Neutrophil (primary cell): ENCODE data around the gene CPZ.
"Not testable (repeated sequence)": the region's sequence is repeated elsewhere in the genome, so short reads cannot be mapped to it uniquely, and the experiment has no call there.

Experiments used
- H3K27ac ChIP-seq: fragments of 200-600 bp; sonication (generic); 2 replicates; pipeline ENCODE4 v1.5.1; 2016; ENCODE audit warnings: mild to moderate bottlenecking, moderate library complexity
- H3K27me3 ChIP-seq: fragments of 200-600 bp; sonication (generic); 2 replicates; pipeline ENCODE4 v1.6.0; 2016; ENCODE audit warnings: mild to moderate bottlenecking
- H3K36me3 ChIP-seq: fragments of 200-600 bp; sonication (generic); 2 replicates; pipeline ENCODE4 v1.5.1; 2017
- H3K4me1 ChIP-seq, 2 experiments: fragments of 200-600 bp in 1 of 2; sonication (generic) in 1 of 2; 1 replicate in 1 of 2; 2 replicates in 1 of 2; pipeline versions ENCODE4 v1.5.1 to v1.6.1; 2013 to 2016; ENCODE audit warnings: low read depth in 1 of 2, low read length in 1 of 2, mild to moderate bottlenecking in 1 of 2, moderate library complexity in 1 of 2; ENCODE audit not compliant: control insufficient read depth in 1 of 2, insufficient read depth in 1 of 2
- H3K4me3 ChIP-seq, 2 experiments: fragments of 200-600 bp in 1 of 2; sonication (generic) in 1 of 2; 1 replicate in 1 of 2; 2 replicates in 1 of 2; pipeline ENCODE4 v1.5.1; 2013 to 2016; ENCODE audit warnings: low read depth in 1 of 2, low read length in 1 of 2, mild to moderate bottlenecking in 1 of 2, moderate library complexity in 1 of 2
- H3K9me3 ChIP-seq: fragments of 200-600 bp; sonication (generic); 2 replicates; pipeline ENCODE4 v1.5.1; 2016
- CTCF ChIP-seq: fragments of 200-600 bp; sonication (generic); IDR thresholded peaks from 2 replicates; pipeline ENCODE4 v1.5.1; 2016; ENCODE audit warnings: antibody characterized with exemption

CPZ gene

GRCh38 chr4:8575457-8575856, 17.1 kb upstream of the CPZ start:
- H3K27me3 ChIP-seq: peaks cover 36% of the 10 kb centered on the region
- H3K36me3 ChIP-seq: no peaks in the 10 kb centered on the region
- H3K4me1 ChIP-seq: no peaks in the 10 kb centered on the region
- TF ChIP-seq CTCF: no peak
- H3K27ac ChIP-seq: no peak overlapping the region
- H3K4me3 ChIP-seq: no peak overlapping the region
- H3K9me3 ChIP-seq: no peaks in the 10 kb centered on the region

- H3K27me3 ChIP-seq: peaks cover 48% of the 10 kb centered on the region
- not testable (repeated sequence) for H3K36me3 ChIP-seq, H3K9me3 ChIP-seq, H3K27ac ChIP-seq, H3K4me1 ChIP-seq, H3K4me3 ChIP-seq
These were observed 16.0 kb upstream of the CPZ start for GRCh38 chr4:8576591-8576990.

GRCh38 chr4:8577046-8577445, 15.5 kb upstream of the CPZ start:
- Histone ChIP-seq H3K36me3 (no peaks in the 10 kb centered on the region), H3K4me3 (no peak overlapping the region), H3K27ac (no peak overlapping the region), H3K9me3 (no peaks in the 10 kb centered on the region), H3K27me3 (peaks cover 52% of the 10 kb centered on the region), H3K4me1 (no peaks in the 10 kb centered on the region)
- TF ChIP-seq CTCF: no peak

- peaks cover 53% of the 10 kb centered on the region for H3K27me3 ChIP-seq
- H3K27ac ChIP-seq: no peak overlapping the region
- H3K4me1 ChIP-seq: no peaks in the 10 kb centered on the region
These were observed 14.6 kb upstream of the CPZ start for GRCh38 chr4:8577972-8578371.

GRCh38 chr4:8578717-8579116, 13.8 kb upstream of the CPZ start:
- H3K36me3 ChIP-seq: no peaks in the 10 kb centered on the region
- no peak overlapping the region for H3K27ac ChIP-seq
- peaks cover 53% of the 10 kb centered on the region for H3K27me3 ChIP-seq
- no peak overlapping the region for H3K4me3 ChIP-seq
- TF ChIP-seq CTCF: no peak
- no peaks in the 10 kb centered on the region for H3K9me3 ChIP-seq
- H3K4me1 ChIP-seq: no peaks in the 10 kb centered on the region

More at GRCh38 chr4:8577972-8578371, 14.6 kb upstream of the CPZ start:
- Histone ChIP-seq H3K9me3 (no peaks in the 10 kb centered on the region), H3K4me3 (no peak overlapping the region), H3K36me3 (no peaks in the 10 kb centered on the region)
- TF ChIP-seq CTCF: no peak

- no peaks in the 10 kb centered on the region for H3K4me1 ChIP-seq
- no peaks in the 10 kb centered on the region for H3K36me3 ChIP-seq
- H3K27me3 ChIP-seq: peaks cover 53% of the 10 kb centered on the region
- no peaks in the 10 kb centered on the region for H3K9me3 ChIP-seq
- no peak overlapping the region for H3K27ac ChIP-seq
- H3K4me3 ChIP-seq: no peak overlapping the region
- no peak for TF ChIP-seq CTCF
These were observed 12.8 kb upstream of the CPZ start for GRCh38 chr4:8579526-8580320.
